H54 (cell line): ENCODE results near the gene ZFP64.

Experiments used
- DNase-seq: peaks from one replicate; pipeline ENCODE4 v3.0.0; 2011; ENCODE audit warnings: low spot score, mixed read lengths; ENCODE audit not compliant: insufficient read length
- FAIRE-seq: peaks from 3 replicates; lab custom pipeline; 2011; peaks lifted over from hg19 to GRCh38; lab: Jason Lieb, UNC
- POLR2A ChIP-seq: IDR thresholded peaks from 2 replicates; pipeline ENCODE4 v1.6.1; 2011; ENCODE audit warnings: low read depth, mild to moderate bottlenecking, low read length

Gene ZFP64

GRCh38 chr20:52102559-52102958 is 89.0 kb downstream of the ZFP64 start:
- no peak for FAIRE-seq
- DNase-seq, result no peak
- no peak for TF ChIP-seq POLR2A

GRCh38 chr20:52102126-52102525 is 89.5 kb downstream of the ZFP64 start:
- DNase-seq (no peak), FAIRE-seq (no peak)
- no peak for TF ChIP-seq POLR2A
